A375 (cell line): ENCODE measurements around the gene IL36RN. TPM values are rescaled to one million over a fixed set of nuclear protein-coding genes. Genes with fewer than 3 reads are reported as not detected.

Experiments used
- small RNA-seq: library from RNA; depleted of rRNA; stranded (forward); fragments of <200 nt; gene quantifications from one replicate; pipeline ENCODE3, GENCODE V24; 2014
- total RNA-seq: library from RNA; depleted of rRNA; stranded (reverse); fragments of >200 nt; shearing (Covaris generic); gene quantifications from 2 replicates; pipeline ENCODE4 v1.2.3, GENCODE V29; 2014; rRNA removed

The IL36RN gene
- not detected in 2 replicates for total RNA-seq

GRCh38 chr2:113058998-113059960, at the start of gene IL36RN:
IL36RN (plus strand) TSS chr2:113059198; CDS start chr2:113059439, 241 bp downstream.

GRCh38 chr2:113052396-113052917, 6.5 kb upstream of the IL36RN start, which contains the start of gene IL36B:
IL36B (minus strand) TSS chr2:113052867.

GRCh38 chr2:113067681-113068080, 8.7 kb downstream of the IL36RN start, which contains the start of gene IL1F10:
IL1F10 (plus strand) TSS chr2:113067970; CDS start chr2:113072739, 4,769 bp downstream.

Small RNA genes within 50 kb of the gene (small RNA-seq; reads per million reads assigned to genes)
- gene RNU6-1180P = not detected

Other genes with a start within 250 kb of the IL36RN start
- 11.6 and 13.3 TPM in 2 replicates for gene IL1B, start 222.4 kb upstream of the IL36RN start, total RNA-seq
- gene IL37, start 148.0 kb upstream of the IL36RN start, total RNA-seq = 1.0 and 2.1 TPM in 2 replicates
- gene IL36G, start 81.2 kb upstream of the IL36RN start, total RNA-seq = not detected in 2 replicates
- gene IL36A, start 53.7 kb upstream of the IL36RN start, total RNA-seq = not detected in 2 replicates
- not detected in 2 replicates for gene IL36B, start 6.3 kb upstream of the IL36RN start, total RNA-seq
- gene IL1F10, start 8.8 kb downstream of the IL36RN start, total RNA-seq = not detected in 2 replicates
- gene IL1RN, start 68.4 kb downstream of the IL36RN start, total RNA-seq = not detected in 2 replicates
- 3.8 and 5.1 TPM in 2 replicates for gene PSD4, start 114.8 kb downstream of the IL36RN start, total RNA-seq
- gene PAX8, start 219.7 kb downstream of the IL36RN start, total RNA-seq = 1.5 and 1.6 TPM in 2 replicates